MM.1S (cell line): ENCODE measurements around the gene TPCN2.

Experiments used
- EZH2 ChIP-seq: fragments of 300-600 bp; sonication (generic); optimal IDR thresholded peaks from 2 replicates; pipeline ENCODE3; 2017; ENCODE audit warnings: low read depth, mild to moderate bottlenecking, antibody characterized with exemption, low read length, mixed read lengths
- TF ChIP-seq, protein P1 (sequence below): fragments of 300-600 bp; sonication (generic); IDR thresholded peaks from 2 replicates; pipeline ENCODE4 v1.5.1; 2016; ENCODE audit warnings: antibody characterized with exemption, low read length, mixed read lengths

GRCh38 chr11:69053546-69054396 lies 5.0 kb downstream of the TPCN2 start:
- TF ChIP-seq, protein P1, sequence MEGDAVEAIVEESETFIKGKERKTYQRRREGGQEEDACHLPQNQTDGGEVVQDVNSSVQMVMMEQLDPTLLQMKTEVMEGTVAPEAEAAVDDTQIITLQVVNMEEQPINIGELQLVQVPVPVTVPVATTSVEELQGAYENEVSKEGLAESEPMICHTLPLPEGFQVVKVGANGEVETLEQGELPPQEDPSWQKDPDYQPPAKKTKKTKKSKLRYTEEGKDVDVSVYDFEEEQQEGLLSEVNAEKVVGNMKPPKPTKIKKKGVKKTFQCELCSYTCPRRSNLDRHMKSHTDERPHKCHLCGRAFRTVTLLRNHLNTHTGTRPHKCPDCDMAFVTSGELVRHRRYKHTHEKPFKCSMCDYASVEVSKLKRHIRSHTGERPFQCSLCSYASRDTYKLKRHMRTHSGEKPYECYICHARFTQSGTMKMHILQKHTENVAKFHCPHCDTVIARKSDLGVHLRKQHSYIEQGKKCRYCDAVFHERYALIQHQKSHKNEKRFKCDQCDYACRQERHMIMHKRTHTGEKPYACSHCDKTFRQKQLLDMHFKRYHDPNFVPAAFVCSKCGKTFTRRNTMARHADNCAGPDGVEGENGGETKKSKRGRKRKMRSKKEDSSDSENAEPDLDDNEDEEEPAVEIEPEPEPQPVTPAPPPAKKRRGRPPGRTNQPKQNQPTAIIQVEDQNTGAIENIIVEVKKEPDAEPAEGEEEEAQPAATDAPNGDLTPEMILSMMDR: no peak
- no peak for TF ChIP-seq EZH2
